PFSK-1 (cell line): ENCODE data around the gene HBA2.

Source experiments
- FOXP2 ChIP-seq: optimal IDR thresholded peaks from 2 replicates; pipeline ENCODE3; 2011; ENCODE audit warnings: borderline replicate concordance, control low read depth, inconsistent platforms; ENCODE audit not compliant: insufficient read depth; ENCODE audit errors: extremely low read length, extremely low read depth
- POLR2AphosphoS5 ChIP-seq: IDR thresholded peaks from 2 replicates; pipeline ENCODE4 v1.6.1; 2012; ENCODE audit warnings: low read depth, mild to moderate bottlenecking, control low read depth, low read length, moderate library complexity
- REST ChIP-seq, 2 experiments: IDR thresholded peaks; 2 replicates each; pipeline versions ENCODE4 v1.6.1 to v1.8.0; 2011 to 2012; ENCODE audit warnings: low read depth in 2 of 2, low read length in 2 of 2, control low read depth in 1 of 2, inconsistent platforms in 1 of 2, mild to moderate bottlenecking in 1 of 2, moderate library complexity in 1 of 2; ENCODE audit not compliant: insufficient read depth in 1 of 2
- TAF1 ChIP-seq: IDR thresholded peaks from 2 replicates; pipeline ENCODE4 v1.6.1; 2012; ENCODE audit warnings: low read length, control low read depth, borderline replicate concordance; ENCODE audit not compliant: insufficient read depth

- TF ChIP-seq POLR2AphosphoS5, result no peak
- TF ChIP-seq REST (IDR thresholded peaks at IDR 0.05; ENCODE audit: insufficient read depth in 1 of 2, low read depth in 2 of 2, low read length in 2 of 2), result no peak
- TF ChIP-seq TAF1, result no peak
- TF ChIP-seq FOXP2, result no peak
Observed at GRCh38 chr16:187330-187729, 14.7 kb downstream of the HBA2 start.
